Vagina (tissue), 2 donors: ENCODE data around the gene PSD2.

Experiments
- CTCF ChIP-seq, 3 experiments: fragments of 450-650 bp in 2 of 3; fragments of 200-600 bp in 1 of 3; sonication (generic) in 1 of 3; IDR thresholded peaks; one replicate each; pipeline ENCODE4 v1.5.1; 2017 to 2019; ENCODE audit warnings: antibody characterized with exemption in 3 of 3, mild to moderate bottlenecking in 2 of 3, moderate library complexity in 2 of 3
- POLR2A ChIP-seq, 2 donors: fragments of 450-650 bp; IDR thresholded peaks; one replicate each; pipeline ENCODE4 v1.6.1; 2017; ENCODE audit warnings: antibody characterized with exemption in 2 of 2, mild to moderate bottlenecking in 2 of 2, moderate library complexity in 2 of 2

GRCh38 chr5:139839232-139839815 is 43.7 kb downstream of the PSD2 start:
- no peak for TF ChIP-seq CTCF (IDR thresholded peaks at IDR 0.05)
- TF ChIP-seq POLR2A (IDR thresholded peaks at IDR 0.05) = no peak
